ENCODE measurements around the gene SLC41A3. TPM values are rescaled to one million over a fixed set of nuclear protein-coding genes. Genes with fewer than 3 reads are reported as not detected.
"Not testable (repeated sequence)": the region's sequence is repeated elsewhere in the genome, so short reads cannot be mapped to it uniquely, and the experiment has no call there.

SLC41A3 gene
- total and polyA plus RNA-seq, 10 of the 15 experiments (the other 5 are each of a cell fraction or from before 2014, with no cell fraction given): 8.3 to 29.5 (median 16.7) TPM

GRCh38 chr3:125971997-125972944 lies 111.7 kb downstream of the SLC41A3 start:
- H3K4me1 ChIP-seq (ENCODE audit: control insufficient read depth, insufficient read depth, low read length); H3K9me3 ChIP-seq (replicated peaks; ENCODE audit: control insufficient read depth, insufficient read depth, low read length); in situ Hi-C loops (cut with MboI); H3K9ac ChIP-seq (ENCODE audit: control insufficient read depth, insufficient read depth, low read length); H4K20me1 ChIP-seq (ENCODE audit: control insufficient read depth, insufficient read depth); H3K79me2 ChIP-seq (ENCODE audit: control insufficient read depth, insufficient read depth, low read length); H2AFZ ChIP-seq (ENCODE audit: control insufficient read depth, low read depth, low read length); POLR2A ChIA-PET; H3K36me3 ChIP-seq (ENCODE audit: control insufficient read depth in 2 of 2, insufficient read depth in 2 of 2, low read length in 1 of 2); H3K27ac ChIP-seq (ENCODE audit: control insufficient read depth, insufficient read depth); H3K4me2 ChIP-seq (ENCODE audit: control insufficient read depth, insufficient read depth); RAD21 ChIA-PET (ENCODE audit: unreplicated experiment); SMC1A ChIA-PET (ENCODE audit: uncharacterized antibody, unreplicated experiment); H3K27me3 ChIP-seq (replicated peaks in 1 of 2; ENCODE audit: control insufficient read depth in 2 of 2, insufficient read depth in 2 of 2, low read length in 1 of 2); BruUV-seq (replicated peaks); H3K4me3 ChIP-seq; DNase-seq (ENCODE audit: low read depth, low spot score): not testable (repeated sequence)
- FAIRE-seq: peak; percentile 78
- CTCF ChIA-PET: interaction anchor here (1.7 kb wide), 1 partner anchor 226 kb away, joined by 10 read pairs; no protein-coding TSS in a partner anchor
- TF ChIP-seq RAD21 (IDR thresholded peaks at IDR 0.05; ENCODE audit: insufficient read depth, low read depth, low read length): peak; percentile 37; the same call in 1 of the 2 replicates
- peak; percentile 26; the same call in 1 of the 2 replicates for TF ChIP-seq SMC3 (IDR thresholded peaks at IDR 0.05; ENCODE audit: borderline replicate concordance, low read length)
- peak; percentile 27 to 63 (median 56) for TF ChIP-seq CTCF (IDR thresholded peaks at IDR 0.05 in 2 of 3, conservative IDR thresholded peaks at IDR 0.05 in 1 of 3; ENCODE audit: control insufficient read depth in 2 of 3, extremely low read depth in 1 of 3, insufficient read depth in 1 of 3, low read depth in 3 of 3, low read length in 3 of 3)
- intact Hi-C loops (cut with micrococcal nuclease; ENCODE audit: unreplicated experiment): loop anchor here (10.0 kb wide), 1 partner anchor 223 kb away; no protein-coding TSS in a partner anchor
- 20% methylated on average over 29 of the region's 31 CpGs for WGBS (ENCODE audit: insufficient coverage, insufficient replicate concordance, low lambda C conversion rate, missing lambda C conversion rate)
- ATAC-seq: peak; percentile 95

- H3K27ac ChIP-seq (ENCODE audit: control insufficient read depth, insufficient read depth); H3K79me2 ChIP-seq (ENCODE audit: control insufficient read depth, insufficient read depth, low read length); H2AFZ ChIP-seq (ENCODE audit: control insufficient read depth, low read depth, low read length); RAD21 ChIA-PET (ENCODE audit: unreplicated experiment); POLR2A ChIA-PET; H3K36me3 ChIP-seq (ENCODE audit: control insufficient read depth in 2 of 2, insufficient read depth in 2 of 2, low read length in 1 of 2); H4K20me1 ChIP-seq (ENCODE audit: control insufficient read depth, insufficient read depth); H3K27me3 ChIP-seq (replicated peaks in 1 of 2; ENCODE audit: control insufficient read depth in 2 of 2, insufficient read depth in 2 of 2, low read length in 1 of 2); H3K9me3 ChIP-seq (replicated peaks; ENCODE audit: control insufficient read depth, insufficient read depth, low read length); intact Hi-C loops (cut with micrococcal nuclease; ENCODE audit: unreplicated experiment); CTCF ChIA-PET; SMC1A ChIA-PET (ENCODE audit: uncharacterized antibody, unreplicated experiment); H3K4me3 ChIP-seq; DNase-seq (ENCODE audit: low read depth, low spot score); H3K4me2 ChIP-seq (ENCODE audit: control insufficient read depth, insufficient read depth); BruUV-seq (replicated peaks); H3K4me1 ChIP-seq (ENCODE audit: control insufficient read depth, insufficient read depth, low read length); H3K9ac ChIP-seq (ENCODE audit: control insufficient read depth, insufficient read depth, low read length); in situ Hi-C loops (cut with MboI): not testable (repeated sequence)
- FAIRE-seq (peak; percentile 35), ATAC-seq (peak; percentile 64)
- 0% methylated on average over 1 of the region's 50 CpGs for WGBS (ENCODE audit: insufficient coverage, insufficient replicate concordance, low lambda C conversion rate, missing lambda C conversion rate)
Measured at GRCh38 chr3:125968701-125969592, 115.0 kb downstream of the SLC41A3 start, which contains the start of gene ROPN1B. TSS of gene ROPN1B (plus strand) at chr3:125969178. CDS start at chr3:125972055, 2,877 bp downstream.

- peak; percentile 57 for FAIRE-seq
- H3K4me3 ChIP-seq; H3K9ac ChIP-seq (ENCODE audit: control insufficient read depth, insufficient read depth, low read length); H3K79me2 ChIP-seq (ENCODE audit: control insufficient read depth, insufficient read depth, low read length); H3K27me3 ChIP-seq (replicated peaks in 1 of 2; ENCODE audit: control insufficient read depth in 2 of 2, insufficient read depth in 2 of 2, low read length in 1 of 2); H3K27ac ChIP-seq (ENCODE audit: control insufficient read depth, insufficient read depth); H3K9me3 ChIP-seq (replicated peaks; ENCODE audit: control insufficient read depth, insufficient read depth, low read length); RAD21 ChIA-PET (ENCODE audit: unreplicated experiment); H3K4me2 ChIP-seq (ENCODE audit: control insufficient read depth, insufficient read depth); in situ Hi-C loops (cut with MboI); H2AFZ ChIP-seq (ENCODE audit: control insufficient read depth, low read depth, low read length); POLR2A ChIA-PET; intact Hi-C loops (cut with micrococcal nuclease; ENCODE audit: unreplicated experiment); DNase-seq (ENCODE audit: low read depth, low spot score); SMC1A ChIA-PET (ENCODE audit: uncharacterized antibody, unreplicated experiment); BruUV-seq (replicated peaks); H3K36me3 ChIP-seq (ENCODE audit: control insufficient read depth in 2 of 2, insufficient read depth in 2 of 2, low read length in 1 of 2); H4K20me1 ChIP-seq (ENCODE audit: control insufficient read depth, insufficient read depth); H3K4me1 ChIP-seq (ENCODE audit: control insufficient read depth, insufficient read depth, low read length); CTCF ChIA-PET; ATAC-seq: not testable (repeated sequence)
- WGBS (ENCODE audit: insufficient coverage, insufficient replicate concordance, low lambda C conversion rate, missing lambda C conversion rate): 67% methylated on average over 2 of the region's 2 CpGs
Measured at GRCh38 chr3:125968121-125968520, 115.8 kb downstream of the SLC41A3 start.
